SK-N-SH (cell line): ENCODE data around the gene SDK1.

ENCODE experiments used
- CTCF ChIP-seq: fragments of 200-600 bp; sonication (generic); IDR thresholded peaks from 2 replicates; pipeline ENCODE4 v1.6.1; 2017; ENCODE audit warnings: antibody characterized with exemption, mild to moderate bottlenecking, moderate library complexity
- EP300 ChIP-seq, 2 experiments: IDR thresholded peaks; 2 replicates each; pipeline versions ENCODE4 v1.4.0 to v1.6.1; 2012; ENCODE audit warnings: borderline replicate concordance in 1 of 2, low read depth in 1 of 2, low read length in 1 of 2
- EZH2phosphoT487 ChIP-seq: fragments of 200-600 bp; sonication (generic); IDR thresholded peaks from 2 replicates; pipeline ENCODE4 v1.6.1; 2017; ENCODE audit warnings: low read depth, mixed run types, mild to moderate bottlenecking, antibody characterized with exemption, moderate library complexity, borderline replicate concordance
- GATA2 ChIP-seq: sonication (generic); formaldehyde crosslinking; IDR thresholded peaks from 2 replicates; pipeline ENCODE4 v1.5.0; 2020; ENCODE audit warnings: mild to moderate bottlenecking, missing genetic modification reagents
- MXI1 ChIP-seq: IDR thresholded peaks from 2 replicates; pipeline ENCODE4 v1.6.1; 2012; ENCODE audit warnings: mild to moderate bottlenecking, low read depth, low read length, improper control_type of control experiment
- POLR2AphosphoS5 ChIP-seq: IDR thresholded peaks from 2 replicates; pipeline ENCODE4 v1.6.1; 2012; ENCODE audit warnings: low read depth, low read length
- REST ChIP-seq: IDR thresholded peaks from 2 replicates; pipeline ENCODE4 v1.6.1; 2012; ENCODE audit warnings: mild to moderate bottlenecking, low read depth, low read length, moderate library complexity
- SIN3A ChIP-seq: IDR thresholded peaks from 2 replicates; pipeline ENCODE4 v1.6.1; 2012; ENCODE audit warnings: low read depth, mild to moderate bottlenecking, low read length, moderate library complexity, borderline replicate concordance

GRCh38 chr7:4164556-4164955 is 863.5 kb downstream of the SDK1 start:
- TF ChIP-seq REST, result no peak
- TF ChIP-seq CTCF, result no peak
- TF ChIP-seq POLR2AphosphoS5, result no peak
- no peak for TF ChIP-seq MXI1
- TF ChIP-seq EP300 (IDR thresholded peaks at IDR 0.05; ENCODE audit: borderline replicate concordance in 1 of 2, low read depth in 1 of 2, low read length in 1 of 2), result no peak
- no peak for TF ChIP-seq EZH2phosphoT487
- TF ChIP-seq SIN3A, result no peak
- no peak for TF ChIP-seq GATA2 (CRISPR knock-in tag)
